Brain microvascular endothelial cell (primary cell): Measurements from ENCODE around the gene SLC23A3.

Source experiments
- DNase-seq: peaks from one replicate; pipeline ENCODE4 v3.0.0-alpha.2; 2020
- H3K27ac ChIP-seq: fragments of 250-450 bp; sonication (Bioruptor Pico); 2 replicates; pipeline ENCODE4 v1.5.1; 2020; ENCODE audit warnings: mild to moderate bottlenecking, moderate library complexity
- H3K27me3 ChIP-seq: fragments of 250-450 bp; sonication (Bioruptor Pico); replicated peaks from 2 replicates; pipeline ENCODE4 v1.5.1; 2020; ENCODE audit warnings: mild to moderate bottlenecking
- H3K36me3 ChIP-seq: fragments of 250-450 bp; sonication (Bioruptor Pico); replicated peaks from 2 replicates; pipeline ENCODE4 v1.5.1; 2020; ENCODE audit warnings: mild to moderate bottlenecking
- H3K4me3 ChIP-seq: 2 replicates; pipeline ENCODE4 v1.5.1; 2011; ENCODE audit warnings: low read depth, mild to moderate bottlenecking, control low read depth, low read length, moderate library complexity
- CTCF ChIP-seq: IDR thresholded peaks from 2 replicates; pipeline ENCODE4 v1.5.1; 2011; ENCODE audit warnings: low read depth, mild to moderate bottlenecking, moderate library complexity, low read length, control low read depth, inconsistent platforms; ENCODE audit errors: missing control alignments
- in situ Hi-C: cut with HindIII; loops from 2 replicates; pipeline ENCODE4 v1.10.0; 2017; ENCODE audit warnings: low sequenced_read_pairs, low pct_ligation_motif_present

The SLC23A3 gene

GRCh38 chr2:219125225-219125885, 44.5 kb downstream of the SLC23A3 start:
- no peak for TF ChIP-seq CTCF
- DNase-seq: peak; percentile 93
- Histone ChIP-seq H3K4me3 (no peak overlapping the region), H3K27me3 (no peaks in the 10 kb centered on the region), H3K36me3 (no peaks in the 10 kb centered on the region), H3K27ac (peak overlapping the region; percentile 15)
- in situ Hi-C loops: no loop called here

GRCh38 chr2:219124381-219125110, 45.3 kb downstream of the SLC23A3 start:
- H3K27ac ChIP-seq: no peak overlapping the region
- no peak overlapping the region for H3K4me3 ChIP-seq
- H3K27me3 ChIP-seq: no peaks in the 10 kb centered on the region
- H3K36me3 ChIP-seq: no peaks in the 10 kb centered on the region
- DNase-seq: peak; percentile 41
- in situ Hi-C loops: no loop called here
- no peak for TF ChIP-seq CTCF

GRCh38 chr2:219123356-219124135, 46.3 kb downstream of the SLC23A3 start:
- Histone ChIP-seq H3K27me3 (no peaks in the 10 kb centered on the region), H3K4me3 (no peak overlapping the region), H3K36me3 (no peaks in the 10 kb centered on the region), H3K27ac (no peak overlapping the region)
- no peak for TF ChIP-seq CTCF
- DNase-seq: no peak
- in situ Hi-C loops: no loop called here

GRCh38 chr2:219122202-219122980, 47.4 kb downstream of the SLC23A3 start:
- in situ Hi-C loops: no loop called here
- no peaks in the 10 kb centered on the region for H3K27me3 ChIP-seq

GRCh38 chr2:219120082-219120481, 49.7 kb downstream of the SLC23A3 start:
- no peak for DNase-seq
- Histone ChIP-seq H3K27ac (no peak overlapping the region), H3K4me3 (no peak overlapping the region), H3K27me3 (no peaks in the 10 kb centered on the region), H3K36me3 (no peaks in the 10 kb centered on the region)
- no peak for TF ChIP-seq CTCF
- in situ Hi-C loops: no loop called here

More at GRCh38 chr2:219122202-219122980, 47.4 kb downstream of the SLC23A3 start:
- H3K36me3 ChIP-seq: no peaks in the 10 kb centered on the region
- DNase-seq: no peak
- TF ChIP-seq CTCF: no peak
- no peak overlapping the region for H3K27ac ChIP-seq
- H3K4me3 ChIP-seq: no peak overlapping the region
